Measurements from ENCODE around the gene MFSD8. TPM values are rescaled to one million over a fixed set of nuclear protein-coding genes. Genes with fewer than 3 reads are reported as not detected.

Gene MFSD8
- total and polyA plus RNA-seq, 2 of the 4 experiments (the other 2 are of a cell fraction) = 8.8 to 36.7 TPM

GRCh38 chr4:127880763-127881562, 84.0 kb downstream of the MFSD8 start, which contains the start of gene PLK4:
Gene PLK4 (plus strand): TSS chr4:127880893. CDS start chr4:127881135, 242 bp downstream.
- H3K27ac ChIP-seq (ENCODE audit: insufficient read depth, low read length) = peak within 1 kb of the TSS; percentile 65
- CTCF ChIA-PET = no interaction called here
- dilution Hi-C loops (cut with HindIII; ENCODE audit: low sequenced_read_pairs, unreplicated experiment) = no loop called here
- peak within 1 kb of the TSS; percentile 17 for H2BK120ac ChIP-seq (ENCODE audit: low read depth, low read length)
- H2AFZ ChIP-seq (replicated peaks; ENCODE audit: low read length, poor library complexity) = peak within 1 kb of the TSS; percentile 94
- peak within 1 kb of the TSS; percentile 83 to 97 for H4K8ac ChIP-seq (ENCODE audit: low read depth in 2 of 2, low read length in 2 of 2)
- H4K91ac ChIP-seq (ENCODE audit: insufficient read depth, low read depth, low read length) = peak within 1 kb of the TSS; percentile 14; the same call in 1 of the 2 replicates
- H3K9ac ChIP-seq (ENCODE audit: low read depth, low read length) = peak within 1 kb of the TSS; percentile 67
- H3K79me1 ChIP-seq (ENCODE audit: low read depth in 1 of 2, low read length in 2 of 2) = peaks cover 7 to 26% of the 10 kb centered on the region in 2 experiments
- DNase-seq (peak; percentile 93), ATAC-seq (ENCODE audit: low read depth) (peak; percentile 92)
- H3K36me3 ChIP-seq (ENCODE audit: control insufficient read depth, insufficient read depth, low read length) = peaks cover 1% of the 10 kb centered on the region; the same call in 1 of the 2 replicates
- in situ Hi-C loops (cut with MboI; ENCODE audit: low sequenced_read_pairs) = no loop called here
- intact Hi-C loops (cut with micrococcal nuclease) = loop anchor here (5.0 kb wide), 2 partner anchors 74 to 99 kb away; partner anchors contain the start of gene HSPA4L
- peak within 1 kb of the TSS; percentile 99 for H3K4me2 ChIP-seq (ENCODE audit: low read depth, low read length)
- H2BK5ac ChIP-seq (ENCODE audit: low read depth, low read length, poor library complexity, severe bottlenecking) = peak within 1 kb of the TSS; percentile 85
- no peaks in the 10 kb centered on the region for H3K9me3 ChIP-seq (ENCODE audit: control insufficient read depth, insufficient read depth, low read length)
- no peaks in the 10 kb centered on the region for H4K20me1 ChIP-seq (ENCODE audit: insufficient read depth, low read length)
- H3K56ac ChIP-seq (ENCODE audit: extremely low read depth, insufficient read depth, low read length) = peak within 1 kb of the TSS; percentile 87
- no peaks in the 10 kb centered on the region for H3K4me1 ChIP-seq (ENCODE audit: control insufficient read depth, insufficient read depth, low read length)
- WGBS, 2 experiments (ENCODE audit: extremely low coverage in 2 of 2, insufficient read length in 1 of 2) = 0% methylated on average over 28 of the region's 70 CpGs; no CpG with 5 or more reads in 1 of the 2 experiments
- peak within 1 kb of the TSS; percentile 30; the same call in 1 of the 3 replicates for H2BK15ac ChIP-seq (ENCODE audit: low read depth, low read length)
- TF ChIP-seq MXI1 (IDR thresholded peaks at IDR 0.05; ENCODE audit: borderline replicate concordance, low read depth, low read length) (peak; percentile 95), FOS (IDR thresholded peaks at IDR 0.05; ENCODE audit: low read depth, low read length) (no peak), POLR2A (IDR thresholded peaks at IDR 0.05; ENCODE audit: low read depth, low read length) (peak; percentile 34; the same call in 1 of the 2 replicates), BHLHE40 (IDR thresholded peaks at IDR 0.05; ENCODE audit: low read depth, low read length) (no peak), RFX5 (IDR thresholded peaks at IDR 0.05; ENCODE audit: low read depth, low read length) (peak; percentile 33; the same call in 1 of the 2 replicates), CEBPB (IDR thresholded peaks at IDR 0.05; ENCODE audit: low read depth, low read length) (peak; percentile 79)
- no peak within 1 kb of the TSS for H2AK5ac ChIP-seq (ENCODE audit: low read depth, low read length)
- peak within 1 kb of the TSS; percentile 77 for H3K4ac ChIP-seq (ENCODE audit: low read depth, low read length)
- peak within 1 kb of the TSS; percentile 65; the same call in 1 of the 2 replicates for H3K18ac ChIP-seq (ENCODE audit: low read depth, low read length)
- H3K9me1 ChIP-seq (ENCODE audit: insufficient read depth, low read length) = no peaks in the 10 kb centered on the region
- H3K27me3 ChIP-seq (ENCODE audit: control insufficient read depth, insufficient read depth, low read length) = no peaks in the 10 kb centered on the region
- no peak within 1 kb of the TSS for H2BK20ac ChIP-seq (ENCODE audit: low read depth, low read length)
- peak within 1 kb of the TSS; percentile 77 for H3K4me3 ChIP-seq (ENCODE audit: insufficient read depth, low read depth, low read length)
- peak within 1 kb of the TSS; percentile 89 for H3K23ac ChIP-seq (ENCODE audit: low read depth, low read length)
- H2AK9ac ChIP-seq (replicated peaks; ENCODE audit: low read depth, low read length, poor library complexity) = peak within 1 kb of the TSS; percentile 85
- H4K5ac ChIP-seq (ENCODE audit: low read depth, low read length) = peak within 1 kb of the TSS; percentile 85
- no TSS peak for BruUV-seq (replicated peaks)
- POLR2A ChIA-PET (ENCODE audit: unreplicated experiment) = interaction anchor here (0.5 to 0.6 kb wide), 2 partner anchors 441 to 991 kb away, joined by 3 to 4 read pairs; no protein-coding TSS in a partner anchor
- peak within 1 kb of the TSS; percentile 94 for H3K14ac ChIP-seq (replicated peaks; ENCODE audit: low read depth, low read length)

Measured in IMR-90 (cell line).